PC-3 (cell line): Measurements from ENCODE around the gene ITGA8. TPM values are rescaled to one million over a fixed set of nuclear protein-coding genes. Genes with fewer than 3 reads are reported as not detected.

ENCODE experiments used
- ATAC-seq: fragments of 200-7000 bp; cut with Tn5 transposase; 2 replicates; pipeline ENCODE4 v1.9.1; 2020; ENCODE audit warnings: mild to moderate bottlenecking, moderate library complexity
- BruUV-seq: library from RNA; stranded (reverse); fragments of 400-500 nt; replicated peaks from 2 replicates; lab custom pipeline; 2021; lab: Mats Ljungman, UMichigan
- CTCF ChIA-PET: fragments of 300-600 bp; sonication (Branson Sonifier 250); formaldehyde crosslinking; loops from one replicate; lab custom pipeline; 2022; ENCODE audit warnings: antibody characterized with exemption; lab: Charles Lee
- POLR2A ChIA-PET: fragments of 300-600 bp; sonication (Branson Sonifier 250); formaldehyde crosslinking; loops from one replicate; lab custom pipeline; 2022; ENCODE audit warnings: antibody characterized with exemption; ENCODE audit not compliant: unreplicated experiment; lab: Charles Lee
- DNase-seq: peaks from one replicate; pipeline ENCODE4 v3.0.0-alpha.2; 2015
- H2AFZ ChIP-seq: fragments of 300-600 bp; sonication (generic); 2 replicates; pipeline ENCODE4 v1.6.0; 2016; ENCODE audit warnings: antibody characterized with exemption, low read length
- H3F3A ChIP-seq: fragments of 300-600 bp; sonication (generic); one replicate; pipeline ENCODE4 v1.6.0; 2017; ENCODE audit warnings: antibody characterized with exemption, low read length, control low read depth, mild to moderate bottlenecking; ENCODE audit not compliant: unreplicated experiment
- H3K27ac ChIP-seq: fragments of 300-600 bp; sonication (generic); 2 replicates; pipeline ENCODE4 v1.5.1; 2016; ENCODE audit warnings: mild to moderate bottlenecking, low read length
- H3K27me3 ChIP-seq: fragments of 300-600 bp; sonication (generic); 2 replicates; pipeline ENCODE4 v1.6.1; 2016; ENCODE audit warnings: low read length, mixed read lengths
- H3K36me3 ChIP-seq: fragments of 300-600 bp; sonication (generic); 2 replicates; pipeline ENCODE4 v1.6.1; 2016; ENCODE audit warnings: low read depth, mixed run types, low read length, mixed read lengths
- H3K4me1 ChIP-seq: fragments of 300-600 bp; sonication (generic); 2 replicates; pipeline ENCODE4 v1.5.1; 2016; ENCODE audit warnings: low read length; ENCODE audit not compliant: insufficient read depth
- H3K4me2 ChIP-seq: fragments of 300-600 bp; sonication (generic); 2 replicates; pipeline ENCODE4 v1.6.0; 2016; ENCODE audit warnings: low read length
- H3K4me3 ChIP-seq: fragments of 300-600 bp; sonication (generic); 2 replicates; pipeline ENCODE4 v1.5.1; 2016; ENCODE audit warnings: mild to moderate bottlenecking, low read length, mixed read lengths
- H3K79me2 ChIP-seq: fragments of 300-600 bp; sonication (generic); 2 replicates; pipeline ENCODE4 v1.6.1; 2017; ENCODE audit warnings: low read length, mixed read lengths
- H3K9ac ChIP-seq: fragments of 300-600 bp; sonication (generic); 2 replicates; pipeline ENCODE4 v1.6.0; 2016; ENCODE audit warnings: mild to moderate bottlenecking, low read length
- H3K9me2 ChIP-seq: fragments of 300-600 bp; sonication (generic); replicated peaks from 2 replicates; pipeline ENCODE4 v1.6.1; 2016; ENCODE audit warnings: mixed run types, low read length, mixed read lengths
- H3K9me3 ChIP-seq: fragments of 300-600 bp; sonication (generic); 2 replicates; pipeline ENCODE4 v1.6.1; 2016; ENCODE audit warnings: low read length, mixed read lengths
- H4K20me1 ChIP-seq: fragments of 300-600 bp; sonication (generic); 2 replicates; pipeline ENCODE4 v1.6.1; 2016; ENCODE audit warnings: low read length, mixed read lengths
- EZH2 ChIP-seq: fragments of 300-600 bp; sonication (generic); IDR thresholded peaks from one replicate; pipeline ENCODE4 v1.6.1; 2017; ENCODE audit warnings: antibody characterized with exemption, mild to moderate bottlenecking, low read length; ENCODE audit not compliant: unreplicated experiment
- EZH2phosphoT487 ChIP-seq: fragments of 300-600 bp; sonication (generic); IDR thresholded peaks from 2 replicates; pipeline ENCODE4 v1.6.1; 2018; ENCODE audit warnings: mild to moderate bottlenecking, antibody characterized with exemption, low read length, borderline replicate concordance
- intact Hi-C: fragments of 100-400 bp; cut with micrococcal nuclease; formaldehyde crosslinking; loops from 2 replicates; pipeline ENCODE4 v1.9.0; 2023
- total RNA-seq: library from RNA; depleted of rRNA; stranded (reverse); fragments of >200 nt; gene quantifications from 2 replicates; pipeline ENCODE4 v1.2.3, GENCODE V29; 2014
- TF ChIP-seq, protein P1 (sequence below): fragments of 300-600 bp; sonication (generic); conservative IDR thresholded peaks from 2 replicates; pipeline ENCODE4 v1.5.1; 2017; ENCODE audit warnings: antibody characterized with exemption, low read depth, mild to moderate bottlenecking, low read length

The ITGA8 gene
- total RNA-seq, 1 experiment from 2014 or later, result not detected

DNA sequence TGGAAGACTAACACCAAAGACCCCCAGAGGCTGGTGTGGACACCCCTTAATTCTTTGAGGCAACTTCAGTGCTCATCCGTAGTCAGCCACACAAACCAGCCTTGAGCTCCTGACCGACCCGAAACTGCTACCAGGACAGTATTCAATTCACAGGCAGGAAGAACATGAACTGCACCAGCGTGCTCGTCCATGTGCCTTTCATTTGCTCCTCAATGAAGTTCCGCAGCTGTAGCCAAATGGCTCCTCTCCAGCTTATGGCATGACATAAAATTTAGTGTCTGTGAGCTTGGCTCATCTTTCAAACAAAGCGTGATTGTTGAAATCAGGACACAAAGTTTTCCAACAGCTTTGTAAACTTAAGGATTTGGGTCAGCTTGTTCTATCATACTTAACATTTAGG, 204.5 kb downstream of the ITGA8 start:
- H3F3A ChIP-seq, result no peaks in the 10 kb centered on the region
- H3K9me2 ChIP-seq, result no peaks in the 10 kb centered on the region
- ChIA-PET CTCF (no interaction called here), POLR2A (no interaction called here)
- no peak for TF ChIP-seq EZH2
- TF ChIP-seq EZH2phosphoT487, result no peak
- TF ChIP-seq, protein P1, sequence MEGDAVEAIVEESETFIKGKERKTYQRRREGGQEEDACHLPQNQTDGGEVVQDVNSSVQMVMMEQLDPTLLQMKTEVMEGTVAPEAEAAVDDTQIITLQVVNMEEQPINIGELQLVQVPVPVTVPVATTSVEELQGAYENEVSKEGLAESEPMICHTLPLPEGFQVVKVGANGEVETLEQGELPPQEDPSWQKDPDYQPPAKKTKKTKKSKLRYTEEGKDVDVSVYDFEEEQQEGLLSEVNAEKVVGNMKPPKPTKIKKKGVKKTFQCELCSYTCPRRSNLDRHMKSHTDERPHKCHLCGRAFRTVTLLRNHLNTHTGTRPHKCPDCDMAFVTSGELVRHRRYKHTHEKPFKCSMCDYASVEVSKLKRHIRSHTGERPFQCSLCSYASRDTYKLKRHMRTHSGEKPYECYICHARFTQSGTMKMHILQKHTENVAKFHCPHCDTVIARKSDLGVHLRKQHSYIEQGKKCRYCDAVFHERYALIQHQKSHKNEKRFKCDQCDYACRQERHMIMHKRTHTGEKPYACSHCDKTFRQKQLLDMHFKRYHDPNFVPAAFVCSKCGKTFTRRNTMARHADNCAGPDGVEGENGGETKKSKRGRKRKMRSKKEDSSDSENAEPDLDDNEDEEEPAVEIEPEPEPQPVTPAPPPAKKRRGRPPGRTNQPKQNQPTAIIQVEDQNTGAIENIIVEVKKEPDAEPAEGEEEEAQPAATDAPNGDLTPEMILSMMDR, result no peak
- H3K9me3 ChIP-seq, result no peaks in the 10 kb centered on the region
- H3K4me2 ChIP-seq, result no peak overlapping the region
- H3K4me1 ChIP-seq, result peaks cover 11% of the 10 kb centered on the region
- no peaks in the 10 kb centered on the region for H3K36me3 ChIP-seq
- BruUV-seq, result no TSS peak
- H2AFZ ChIP-seq, result no peak overlapping the region
- H3K4me3 ChIP-seq, result no peak overlapping the region
- no peaks in the 10 kb centered on the region for H4K20me1 ChIP-seq
- no peaks in the 10 kb centered on the region for H3K79me2 ChIP-seq
- DNase-seq, result no peak
- H3K27ac ChIP-seq, result no peak overlapping the region
- intact Hi-C loops, result no loop called here
- H3K9ac ChIP-seq, result no peak overlapping the region
- H3K27me3 ChIP-seq, result peaks cover 6% of the 10 kb centered on the region; the same call in 1 of the 2 replicates
- no peak for ATAC-seq

DNA sequence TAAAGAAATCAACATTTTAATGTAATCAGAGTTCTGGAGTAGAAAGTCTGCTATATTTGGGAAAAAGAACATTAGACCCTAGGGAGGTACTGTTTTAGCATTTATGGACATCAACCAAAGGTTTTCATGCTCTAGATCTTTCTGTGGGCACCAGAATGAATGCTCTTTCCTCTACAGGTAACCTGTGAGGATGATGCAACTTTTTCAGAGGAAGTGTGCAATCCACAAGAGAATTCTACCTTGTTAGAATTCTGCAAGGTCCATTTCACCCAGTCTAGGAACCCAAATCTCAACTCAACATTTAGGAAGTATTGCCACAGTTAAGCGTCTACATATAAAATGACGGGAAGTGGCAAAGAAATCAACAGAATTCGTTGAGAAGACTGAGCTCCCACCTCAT, 208.8 kb downstream of the ITGA8 start:
- Histone ChIP-seq H4K20me1 (no peaks in the 10 kb centered on the region), H3K4me3 (no peak overlapping the region), H3K9ac (no peak overlapping the region), H3K79me2 (no peaks in the 10 kb centered on the region), H3F3A (no peaks in the 10 kb centered on the region), H3K4me1 (no peaks in the 10 kb centered on the region), H2AFZ (no peak overlapping the region), H3K4me2 (no peak overlapping the region), H3K9me3 (no peaks in the 10 kb centered on the region), H3K27me3 (peaks cover 6% of the 10 kb centered on the region; the same call in 1 of the 2 replicates), H3K36me3 (no peaks in the 10 kb centered on the region), H3K9me2 (no peaks in the 10 kb centered on the region), H3K27ac (no peak overlapping the region)
- intact Hi-C loops, result no loop called here
- ChIA-PET CTCF (no interaction called here), POLR2A (no interaction called here)
- no peak for TF ChIP-seq EZH2phosphoT487
- TF ChIP-seq EZH2, result no peak
- TF ChIP-seq, protein P1, result no peak
- DNase-seq (no peak), ATAC-seq (no peak)
- no TSS peak for BruUV-seq

DNA sequence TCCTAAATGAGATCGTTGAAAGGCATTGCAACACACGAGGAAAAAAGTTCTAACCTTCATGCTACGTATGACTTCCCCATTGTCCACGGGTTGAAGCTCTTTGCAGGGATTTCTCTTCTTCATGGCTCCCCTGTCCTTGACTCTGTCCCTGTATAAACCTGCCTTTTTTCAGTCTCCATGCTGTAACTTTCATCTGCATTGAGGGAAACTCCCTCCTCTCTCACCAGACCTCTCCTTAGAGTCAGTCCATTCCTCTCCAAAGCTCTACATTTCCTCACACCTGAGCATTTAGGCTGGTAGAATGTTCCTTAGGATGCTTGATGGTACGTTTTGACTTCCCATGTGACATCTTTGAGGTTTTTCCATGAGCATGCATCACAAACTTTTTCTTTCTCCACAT, 214.4 kb downstream of the ITGA8 start:
- Histone ChIP-seq H2AFZ (no peak overlapping the region), H3K27ac (no peak overlapping the region), H3K9me3 (no peaks in the 10 kb centered on the region), H3K4me2 (no peak overlapping the region), H3F3A (no peaks in the 10 kb centered on the region), H3K79me2 (no peaks in the 10 kb centered on the region), H3K27me3 (no peaks in the 10 kb centered on the region), H4K20me1 (no peaks in the 10 kb centered on the region), H3K9ac (no peak overlapping the region), H3K4me3 (no peak overlapping the region), H3K4me1 (no peaks in the 10 kb centered on the region), H3K9me2 (no peaks in the 10 kb centered on the region), H3K36me3 (no peaks in the 10 kb centered on the region)
- no peak for ATAC-seq
- CTCF ChIA-PET, result no interaction called here
- no peak for TF ChIP-seq EZH2phosphoT487
- TF ChIP-seq EZH2, result no peak
- TF ChIP-seq, protein P1, result no peak
- POLR2A ChIA-PET, result no interaction called here
- BruUV-seq, result no TSS peak
- DNase-seq, result no peak
- intact Hi-C loops, result no loop called here
